Subcutaneous abdominal adipose tissue (tissue), 5 donors: ENCODE results near the gene TRABD2B.

Source experiments
- H3K27ac ChIP-seq: one replicate; pipeline ENCODE4 v1.7.0; 2013; ENCODE audit warnings: low read depth, mild to moderate bottlenecking, inconsistent platforms, low read length, moderate library complexity
- H3K27me3 ChIP-seq, 5 donors: one replicate each; pipeline ENCODE4 v1.7.0; 2013; ENCODE audit warnings: low read length in 5 of 5, inconsistent platforms in 1 of 5; ENCODE audit not compliant: control insufficient read depth in 5 of 5, insufficient read depth in 4 of 5
- H3K36me3 ChIP-seq, 5 donors: one replicate each; pipeline ENCODE4 v1.7.0; 2013; ENCODE audit warnings: low read length in 5 of 5; ENCODE audit not compliant: control insufficient read depth in 5 of 5, insufficient read depth in 5 of 5
- H3K4me1 ChIP-seq, 5 donors: one replicate each; pipeline ENCODE4 v1.7.0; 2013; ENCODE audit warnings: low read length in 5 of 5, mild to moderate bottlenecking in 3 of 5, moderate library complexity in 1 of 5; ENCODE audit not compliant: control insufficient read depth in 5 of 5, insufficient read depth in 5 of 5
- H3K4me3 ChIP-seq, 5 donors: one replicate each; pipeline ENCODE4 v1.7.0; 2013; ENCODE audit warnings: low read length in 5 of 5, low read depth in 1 of 5
- H3K9ac ChIP-seq, 5 donors: one replicate each; pipeline ENCODE4 v1.7.0; 2013; ENCODE audit warnings: low read length in 5 of 5, mild to moderate bottlenecking in 4 of 5, moderate library complexity in 3 of 5
- H3K9me3 ChIP-seq, 5 donors: one replicate each; pipeline ENCODE4 v1.7.0; 2013; ENCODE audit warnings: low read length in 5 of 5; ENCODE audit not compliant: control insufficient read depth in 5 of 5
- donor health status: healthy.
- donor health status: healthy.
- donor health status: healthy.
- donor health status: healthy.
- donor health status: healthy.

TRABD2B gene

DNA sequence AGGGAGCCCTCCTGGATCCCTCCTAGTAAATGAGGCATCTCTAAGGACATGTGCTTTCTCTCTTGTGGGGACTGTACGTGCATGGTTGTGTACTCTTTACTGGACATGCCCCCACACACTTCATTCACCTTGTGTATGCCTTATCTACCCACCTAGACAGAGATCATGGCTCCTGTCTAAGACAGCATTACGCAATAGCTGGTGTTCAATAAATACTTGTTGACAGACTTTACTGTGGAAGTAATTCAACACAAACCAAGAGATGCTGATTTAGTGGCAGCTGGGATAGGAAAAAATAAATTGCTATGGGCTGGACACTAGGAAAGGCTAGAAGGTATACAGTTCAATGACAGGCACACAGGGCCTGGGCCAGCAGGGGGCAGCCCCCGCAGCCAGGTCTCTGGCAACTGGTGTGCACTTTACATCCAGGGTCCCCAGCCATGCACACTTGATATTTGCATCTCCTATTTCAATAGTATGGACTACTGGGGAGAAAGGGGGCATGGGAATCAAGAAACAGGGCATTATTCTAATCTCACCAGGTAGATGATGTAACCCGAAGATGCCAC lies 24.2 kb downstream of the TRABD2B start:
- Histone ChIP-seq H3K36me3 (no peaks in the 10 kb centered on the region), H3K27me3 (peaks cover 0 to 4% (median 0%) of the 10 kb centered on the region in 5 donors), H3K9me3 (no peaks in the 10 kb centered on the region), H3K27ac (no peak overlapping the region), H3K9ac (no peak overlapping the region), H3K4me3 (no peak overlapping the region), H3K4me1 (no peaks in the 10 kb centered on the region)

DNA sequence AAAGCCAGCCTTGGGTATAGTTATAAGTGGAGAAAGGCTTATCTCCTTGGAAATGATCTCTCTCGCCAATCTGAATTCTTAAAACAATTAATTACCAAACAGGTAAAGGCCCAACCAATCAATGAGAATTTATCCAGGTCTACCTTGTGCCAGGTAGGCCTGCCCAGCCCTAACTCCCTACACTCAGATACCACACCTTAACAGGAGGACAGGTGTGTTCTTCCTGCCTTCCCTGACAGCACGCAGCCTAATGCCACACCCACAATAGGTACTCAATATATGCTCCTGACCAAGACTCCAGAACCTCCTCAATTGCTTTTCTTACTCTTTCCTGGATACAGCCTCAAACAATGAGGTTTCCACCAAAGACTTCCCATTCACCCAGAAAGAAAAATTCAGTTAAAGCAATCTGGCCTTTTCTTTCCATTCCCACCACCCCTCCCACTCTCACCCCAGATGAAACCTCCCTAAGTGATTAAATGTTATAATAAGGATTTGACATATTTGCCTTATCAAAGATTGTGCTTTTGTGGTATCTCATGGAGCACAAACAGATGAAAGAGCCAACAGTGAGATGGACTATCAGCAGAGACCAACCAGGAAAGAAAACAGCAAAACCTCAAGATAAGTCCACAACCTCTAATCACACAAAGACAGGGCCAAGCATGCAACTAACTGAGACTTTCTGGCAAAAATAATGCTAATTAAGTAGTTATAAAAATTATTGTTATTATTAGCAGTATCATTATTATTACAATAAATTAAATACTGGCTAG lies 25.6 kb downstream of the TRABD2B start:
- Histone ChIP-seq H3K9me3 (no peaks in the 10 kb centered on the region), H3K4me3 (no peak overlapping the region), H3K4me1 (no peaks in the 10 kb centered on the region), H3K36me3 (no peaks in the 10 kb centered on the region), H3K9ac (no peak overlapping the region), H3K27ac (no peak overlapping the region), H3K27me3 (peaks cover 0 to 4% (median 0%) of the 10 kb centered on the region in 5 donors)

DNA sequence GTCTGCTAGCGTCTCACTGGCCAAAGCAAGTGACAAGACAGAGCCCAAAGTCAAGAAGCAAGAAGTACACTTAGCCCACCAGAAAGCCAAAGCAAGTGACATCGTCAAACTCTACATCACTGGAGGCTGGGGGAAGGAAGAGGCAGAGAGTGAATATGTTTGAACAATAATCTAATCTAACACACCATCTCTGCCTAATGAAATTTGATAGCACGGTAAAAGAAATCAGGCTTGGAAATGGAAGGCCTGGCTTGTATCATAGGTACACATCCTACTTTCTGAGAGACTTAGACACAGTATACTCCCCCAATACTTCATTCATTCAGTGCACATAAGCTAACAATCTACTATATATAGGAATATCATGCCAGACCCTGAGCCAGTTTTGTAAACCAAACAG lies 26.3 kb downstream of the TRABD2B start:
- H3K27ac ChIP-seq: no peak overlapping the region
- no peaks in the 10 kb centered on the region for H3K9me3 ChIP-seq
- no peak overlapping the region for H3K4me3 ChIP-seq
- peaks cover 0 to 6% (median 0%) of the 10 kb centered on the region in 5 donors for H3K27me3 ChIP-seq
- no peaks in the 10 kb centered on the region for H3K36me3 ChIP-seq
- no peak overlapping the region for H3K9ac ChIP-seq
- no peaks in the 10 kb centered on the region for H3K4me1 ChIP-seq

DNA sequence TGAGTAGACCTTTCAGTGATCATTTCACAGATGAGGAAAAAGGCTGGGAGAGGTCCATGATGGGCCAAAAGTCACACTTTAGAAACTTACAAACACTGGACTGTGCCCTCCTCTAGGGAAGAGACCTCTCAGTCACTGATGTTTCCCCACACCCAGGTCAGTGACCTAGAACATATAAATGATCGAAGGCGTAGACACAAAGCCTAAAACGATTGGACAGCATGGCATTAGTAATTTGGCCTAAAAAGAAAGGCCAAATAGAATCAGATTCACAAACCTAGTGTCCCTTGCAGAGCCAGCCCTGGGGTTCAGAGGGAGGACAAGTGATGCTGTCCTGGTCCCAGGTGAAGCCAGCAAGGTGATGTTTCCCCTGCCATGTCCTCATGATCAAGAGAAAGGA lies 27.7 kb downstream of the TRABD2B start:
- Histone ChIP-seq H3K27me3 (peaks cover 0 to 6% (median 0%) of the 10 kb centered on the region in 5 donors), H3K4me3 (no peak overlapping the region), H3K27ac (no peak overlapping the region), H3K9ac (no peak overlapping the region), H3K36me3 (no peaks in the 10 kb centered on the region), H3K4me1 (no peaks in the 10 kb centered on the region), H3K9me3 (no peaks in the 10 kb centered on the region)

DNA sequence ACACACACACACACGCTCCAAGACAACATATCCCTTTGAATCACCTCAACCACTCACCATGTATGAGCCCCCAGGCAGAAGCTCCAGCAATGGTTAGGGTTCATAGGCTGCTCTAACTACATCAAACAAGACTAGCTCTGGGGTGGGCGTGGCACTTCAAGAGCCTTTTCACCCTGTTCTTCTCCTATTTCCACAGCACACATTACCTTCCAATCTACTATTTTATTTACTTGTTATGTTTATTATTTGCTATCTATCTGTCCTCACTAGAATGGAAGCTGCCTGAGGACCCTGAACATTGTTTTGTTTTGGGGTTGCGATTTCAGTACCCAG lies 28.7 kb downstream of the TRABD2B start:
- Histone ChIP-seq H3K4me3 (no peak overlapping the region), H3K4me1 (no peaks in the 10 kb centered on the region), H3K27ac (no peak overlapping the region), H3K27me3 (peaks cover 0 to 6% (median 0%) of the 10 kb centered on the region in 5 donors), H3K36me3 (no peaks in the 10 kb centered on the region), H3K9me3 (no peaks in the 10 kb centered on the region), H3K9ac (no peak overlapping the region)

DNA sequence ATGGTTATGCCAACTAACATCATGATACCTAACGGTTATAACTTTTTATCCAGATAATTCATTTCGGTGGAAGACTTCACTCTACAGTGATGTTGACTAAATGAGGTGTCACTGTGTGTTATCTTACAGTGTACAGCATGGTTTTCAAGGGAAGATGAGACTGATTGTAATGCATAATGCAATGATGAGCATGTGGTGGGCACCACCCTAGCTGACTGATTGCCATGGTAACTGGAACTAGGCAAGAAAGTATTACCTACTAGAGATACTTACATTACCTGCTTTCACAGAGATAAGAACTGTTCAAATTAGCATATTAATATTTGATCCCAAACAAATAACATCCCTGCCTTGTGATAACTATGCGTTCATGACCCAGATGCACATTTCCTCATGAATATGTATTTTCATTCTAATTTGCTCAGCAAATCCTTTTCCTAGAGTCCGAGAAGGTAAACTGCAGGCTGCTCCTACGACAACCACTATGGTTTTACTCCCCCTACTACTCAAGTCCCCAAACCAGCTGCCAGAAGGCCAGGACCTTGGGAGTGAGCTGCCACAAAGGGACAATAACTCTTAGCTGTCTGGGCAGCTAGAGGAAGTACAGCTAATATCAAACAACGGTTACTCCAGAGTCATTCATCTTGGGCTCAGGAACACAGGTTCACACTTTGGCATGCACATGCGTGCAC lies 29.2 kb downstream of the TRABD2B start:
- Histone ChIP-seq H3K9ac (no peak overlapping the region), H3K27ac (no peak overlapping the region)

DNA sequence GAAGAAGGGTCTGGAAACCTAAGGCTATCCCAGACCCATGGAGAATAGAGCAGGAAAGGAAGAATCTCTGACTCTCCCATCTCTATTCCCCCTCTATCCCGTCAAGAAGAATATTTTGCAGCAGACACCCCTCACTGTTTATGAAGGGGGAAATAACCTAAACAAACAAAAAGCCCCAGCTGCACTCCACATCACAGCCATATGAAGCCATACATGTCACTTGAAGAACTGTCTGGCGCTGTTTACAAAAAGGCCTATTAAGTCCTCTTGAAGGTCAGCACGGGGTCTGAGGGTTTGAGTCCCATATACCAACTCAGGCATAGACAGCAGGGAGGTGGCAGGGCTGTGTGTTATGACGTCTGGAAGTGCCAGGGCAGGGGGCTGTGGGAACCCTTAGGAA lies 31.4 kb downstream of the TRABD2B start:
- Histone ChIP-seq H3K9me3 (no peaks in the 10 kb centered on the region), H3K4me3 (no peak overlapping the region), H3K4me1 (no peaks in the 10 kb centered on the region), H3K9ac (no peak overlapping the region), H3K27ac (no peak overlapping the region), H3K27me3 (peaks cover 0 to 2% (median 0%) of the 10 kb centered on the region in 5 donors), H3K36me3 (no peaks in the 10 kb centered on the region)

More for the DNA sequence above, 29.2 kb downstream of the TRABD2B start:
- Histone ChIP-seq H3K4me3 (no peak overlapping the region), H3K9me3 (no peaks in the 10 kb centered on the region), H3K36me3 (no peaks in the 10 kb centered on the region), H3K4me1 (no peaks in the 10 kb centered on the region), H3K27me3 (peaks cover 0 to 6% (median 0%) of the 10 kb centered on the region in 5 donors)

DNA sequence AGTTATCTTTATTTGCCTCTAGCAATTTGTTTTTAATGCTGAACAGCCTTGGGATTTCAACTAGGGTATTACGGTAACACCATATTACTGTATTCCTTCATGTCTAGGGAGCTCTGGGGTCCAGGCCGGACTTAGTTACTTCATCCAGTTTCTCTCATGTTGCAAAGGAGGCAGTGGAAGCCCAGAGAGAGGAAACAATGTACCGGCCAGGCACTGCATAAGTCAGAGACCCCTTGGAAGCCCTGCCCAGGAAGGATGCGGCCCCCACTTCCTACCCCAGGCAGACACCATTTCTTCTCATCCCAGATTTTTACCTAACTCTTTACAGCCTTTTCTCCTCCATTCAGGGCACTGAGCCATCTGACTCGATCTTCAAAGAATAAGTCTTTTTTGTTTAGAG lies 32.5 kb downstream of the TRABD2B start:
- Histone ChIP-seq H3K4me3 (no peak overlapping the region), H3K9ac (no peak overlapping the region), H3K9me3 (no peaks in the 10 kb centered on the region), H3K4me1 (no peaks in the 10 kb centered on the region), H3K27me3 (peaks cover 0 to 2% (median 0%) of the 10 kb centered on the region in 5 donors), H3K36me3 (no peaks in the 10 kb centered on the region), H3K27ac (no peak overlapping the region)

DNA sequence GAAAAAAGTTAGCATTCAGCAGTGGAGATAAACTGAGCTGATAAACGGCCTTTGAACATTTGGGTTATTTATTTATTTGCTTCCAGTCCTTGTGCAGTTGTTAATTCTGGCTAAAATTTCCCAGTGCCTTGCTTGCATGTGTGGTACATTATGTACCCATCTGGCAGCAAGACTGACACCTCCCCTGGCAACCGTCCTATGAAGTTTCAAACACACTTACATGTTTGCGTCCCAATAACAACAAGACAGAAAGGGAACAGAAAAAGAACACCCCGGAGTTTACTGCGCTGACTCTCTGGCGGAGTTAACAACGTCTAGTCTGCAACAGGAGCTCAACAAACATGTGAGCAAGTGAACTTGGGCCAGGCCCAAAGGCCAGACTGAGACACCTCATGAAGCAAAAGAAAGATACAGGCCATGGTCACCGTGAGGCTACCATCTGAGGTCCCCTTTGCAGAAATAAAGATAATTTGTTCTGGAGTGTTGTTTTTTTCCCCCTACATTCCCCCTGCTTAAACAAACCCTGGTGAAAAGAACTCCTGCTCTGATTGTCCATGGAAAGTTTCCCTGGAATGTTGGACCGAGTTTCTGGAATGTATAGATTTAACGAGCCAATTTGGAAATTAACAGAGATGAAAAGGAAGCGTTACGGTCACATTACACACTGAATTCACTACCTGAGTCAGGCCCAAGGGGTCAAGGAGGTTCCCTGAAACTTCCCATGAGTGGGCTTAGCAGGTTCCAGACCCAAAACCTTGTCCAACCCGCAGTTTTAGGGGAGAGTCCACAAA lies 33.4 kb downstream of the TRABD2B start:
- Histone ChIP-seq H3K9ac (no peak overlapping the region), H3K4me1 (no peaks in the 10 kb centered on the region), H3K36me3 (no peaks in the 10 kb centered on the region), H3K27me3 (peaks cover 0 to 2% (median 0%) of the 10 kb centered on the region in 5 donors), H3K4me3 (no peak overlapping the region), H3K9me3 (no peaks in the 10 kb centered on the region), H3K27ac (no peak overlapping the region)
